Breast epithelium (tissue), 4 donors: Measurements from ENCODE around the gene GPHN. TPM values are rescaled to one million over a fixed set of nuclear protein-coding genes. Genes with fewer than 3 reads are reported as not detected.
A peak's percentile ranks its signal among the peaks of the same experiment; 100 is the strongest.

ENCODE experiments used
- DNase-seq, 2 donors: peaks; one replicate each; pipeline ENCODE4 v3.0.0-alpha.2; 2019; ENCODE audit warnings: low spot score in 2 of 2
- H3K27ac ChIP-seq, 2 donors: fragments of 200-600 bp; sonication (generic) in 1 of 2; one replicate each; pipeline ENCODE4 v1.5.1; 2016 to 2019; ENCODE audit warnings: mild to moderate bottlenecking in 1 of 2
- H3K27me3 ChIP-seq, 2 donors: fragments of 200-600 bp; sonication (generic) in 1 of 2; one replicate each; pipeline versions ENCODE4 v1.5.1 to v1.6.0; 2017 to 2019; ENCODE audit warnings: control low read depth in 1 of 2, mild to moderate bottlenecking in 1 of 2
- H3K36me3 ChIP-seq: fragments of 200-600 bp; one replicate; pipeline ENCODE4 v1.5.1; 2019
- H3K4me1 ChIP-seq, 2 donors: fragments of 200-600 bp; sonication (generic); one replicate each; pipeline ENCODE4 v1.5.1; 2016 to 2019; ENCODE audit warnings: control low read depth in 1 of 2
- H3K4me3 ChIP-seq, 3 donors: fragments of 200-600 bp; sonication (generic); 1 replicate in 2 of 3; 2 replicates in 1 of 3; pipeline ENCODE4 v1.5.1; 2016 to 2019; ENCODE audit warnings: mild to moderate bottlenecking in 3 of 3, moderate library complexity in 2 of 3
- H3K9me3 ChIP-seq, 2 donors: fragments of 200-600 bp; sonication (generic) in 1 of 2; one replicate each; pipeline ENCODE4 v1.5.1; 2016 to 2019; ENCODE audit warnings: control low read depth in 1 of 2
- CTCF ChIP-seq, 3 donors: fragments of 450-650 bp; IDR thresholded peaks; one replicate each; pipeline ENCODE4 v1.5.1; 2016 to 2017; ENCODE audit warnings: antibody characterized with exemption in 3 of 3, mild to moderate bottlenecking in 3 of 3, moderate library complexity in 3 of 3
- POLR2A ChIP-seq: fragments of 450-650 bp; IDR thresholded peaks from one replicate; pipeline ENCODE4 v1.6.1; 2016; ENCODE audit warnings: antibody characterized with exemption, mild to moderate bottlenecking, moderate library complexity
- POLR2AphosphoS5 ChIP-seq, 3 donors: sonication (generic); formaldehyde crosslinking; IDR thresholded peaks; one replicate each; pipeline ENCODE4 v1.6.1; 2017; ENCODE audit warnings: antibody characterized with exemption in 3 of 3
- intact Hi-C: fragments of 100-400 bp; cut with DNase I; formaldehyde crosslinking; loops from one replicate; pipeline ENCODE4 v1.15.1; 2023; ENCODE audit warnings: low total_unique reads
- total RNA-seq, 3 donors: library from RNA; depleted of rRNA; stranded (reverse); fragments of >200 nt; gene quantifications; one replicate each; pipeline ENCODE4 v1.1.0, GENCODE V29; 2016

GPHN gene
- total RNA-seq, 3 donors from 2014 or later, result 20.9 to 39.0 (median 24.9) TPM

- Histone ChIP-seq H3K4me3 (no peak overlapping the region), H3K4me1 (no peaks in the 10 kb centered on the region), H3K9me3 (no peaks in the 10 kb centered on the region), H3K36me3 (no peaks in the 10 kb centered on the region), H3K27ac (no peak overlapping the region), H3K27me3 (no peaks in the 10 kb centered on the region)
- intact Hi-C loops, result no loop called here
- no peak for TF ChIP-seq POLR2A
- TF ChIP-seq CTCF (IDR thresholded peaks at IDR 0.05), result peak in 2 of 3 donors; percentile 6 to 28
- TF ChIP-seq POLR2AphosphoS5 (IDR thresholded peaks at IDR 0.05), result no peak
- DNase-seq, result no peak
These were observed 643.2 kb downstream of the GPHN start for GRCh38 chr14:67151082-67151666.

- no peaks in the 10 kb centered on the region for H3K36me3 ChIP-seq
- no peak for TF ChIP-seq CTCF (IDR thresholded peaks at IDR 0.05)
- TF ChIP-seq POLR2A, result no peak
- TF ChIP-seq POLR2AphosphoS5 (IDR thresholded peaks at IDR 0.05), result no peak
- H3K4me3 ChIP-seq, result no peak overlapping the region
- DNase-seq, result no peak
- H3K4me1 ChIP-seq, result no peaks in the 10 kb centered on the region
- H3K9me3 ChIP-seq, result no peaks in the 10 kb centered on the region
- intact Hi-C loops, result no loop called here
- no peak overlapping the region for H3K27ac ChIP-seq
- no peaks in the 10 kb centered on the region for H3K27me3 ChIP-seq
These were observed 650.6 kb downstream of the GPHN start for GRCh38 chr14:67158566-67158965.

GRCh38 chr14:67162385-67162784, 654.4 kb downstream of the GPHN start:
- Histone ChIP-seq H3K27ac (no peak overlapping the region), H3K4me3 (no peak overlapping the region), H3K9me3 (no peaks in the 10 kb centered on the region), H3K27me3 (no peaks in the 10 kb centered on the region), H3K4me1 (no peaks in the 10 kb centered on the region), H3K36me3 (no peaks in the 10 kb centered on the region)
- intact Hi-C loops, result loop anchor here (10.0 kb wide), 1 partner anchor 122 kb away; no protein-coding TSS in a partner anchor
- TF ChIP-seq POLR2A (no peak), POLR2AphosphoS5 (IDR thresholded peaks at IDR 0.05) (no peak), CTCF (IDR thresholded peaks at IDR 0.05) (no peak)
- no peak for DNase-seq

GRCh38 chr14:67166450-67166853, 658.5 kb downstream of the GPHN start:
- Histone ChIP-seq H3K9me3 (no peaks in the 10 kb centered on the region), H3K4me3 (no peak overlapping the region), H3K36me3 (no peaks in the 10 kb centered on the region), H3K4me1 (no peaks in the 10 kb centered on the region), H3K27me3 (no peaks in the 10 kb centered on the region), H3K27ac (no peak overlapping the region)
- TF ChIP-seq CTCF (IDR thresholded peaks at IDR 0.05) (peak; percentile 55 to 81 (median 76)), POLR2A (no peak)
- intact Hi-C loops, result loop anchor here (10.0 kb wide), 1 partner anchor 118 kb away; no protein-coding TSS in a partner anchor
- no peak for DNase-seq

GRCh38 chr14:67167420-67168109, 659.6 kb downstream of the GPHN start:
- DNase-seq, result no peak
- TF ChIP-seq CTCF (IDR thresholded peaks at IDR 0.05), result no peak
- TF ChIP-seq POLR2AphosphoS5 (IDR thresholded peaks at IDR 0.05), result no peak
- no peak for TF ChIP-seq POLR2A
- Histone ChIP-seq H3K4me3 (no peak overlapping the region), H3K4me1 (no peaks in the 10 kb centered on the region), H3K27ac (no peak overlapping the region), H3K27me3 (no peaks in the 10 kb centered on the region), H3K9me3 (no peaks in the 10 kb centered on the region), H3K36me3 (no peaks in the 10 kb centered on the region)
- intact Hi-C loops, result loop anchor here (10.0 kb wide), 1 partner anchor 117 kb away; no protein-coding TSS in a partner anchor
